HepG2 (cell line): ENCODE measurements around the gene SERPINA6. TPM values are rescaled to one million over a fixed set of nuclear protein-coding genes. Genes with fewer than 3 reads are reported as not detected.

Experiments used
- ARNT ChIP-seq: fragments of 450-650 bp; IDR thresholded peaks from 2 replicates; pipeline ENCODE4 v1.6.1; 2017
- NONO ChIP-seq, 2 experiments: fragments of 450-650 bp in 1 of 2; sonication (generic) in 1 of 2; formaldehyde crosslinking in 1 of 2; IDR thresholded peaks in 1 of 2; conservative IDR thresholded peaks in 1 of 2; 2 replicates each; pipeline versions ENCODE4 v1.6.1 to v1.8.0; 2017 to 2022; ENCODE audit warnings: mild to moderate bottlenecking in 1 of 2, missing genetic modification reagents in 1 of 2, moderate library complexity in 1 of 2
- RARA ChIP-seq: IDR thresholded peaks from 2 replicates; pipeline ENCODE4 v1.6.1; 2016; ENCODE audit warnings: missing genetic modification reagents, missing compliant biosample characterization
- RFX3 ChIP-seq: IDR thresholded peaks from 2 replicates; pipeline ENCODE4 v1.6.1; 2016; ENCODE audit warnings: missing biosample characterization, missing genetic modification reagents
- SRSF1 ChIP-seq: fragments of 200-400 bp; formaldehyde crosslinking; optimal IDR thresholded peaks from 2 replicates; pipeline ENCODE3; 2017; ENCODE audit warnings: mild to moderate bottlenecking, low read depth, low read length, moderate library complexity
- ZNF180 ChIP-seq: sonication (generic); formaldehyde crosslinking; IDR thresholded peaks from 2 replicates; pipeline ENCODE4 v1.4.0; 2020; ENCODE audit warnings: low read depth, missing genetic modification reagents, borderline replicate concordance
- ZNF235 ChIP-seq: sonication (generic); formaldehyde crosslinking; IDR thresholded peaks from 2 replicates; pipeline ENCODE4 v1.8.1; 2023; ENCODE audit warnings: mild to moderate bottlenecking, missing genetic modification reagents, borderline replicate concordance
- ZNF296 ChIP-seq: sonication (generic); formaldehyde crosslinking; conservative IDR thresholded peaks from 2 replicates; pipeline ENCODE4 v1.5.0; 2020; ENCODE audit warnings: mild to moderate bottlenecking, missing genetic modification reagents
- ZNF556 ChIP-seq: sonication (generic); formaldehyde crosslinking; IDR thresholded peaks from 2 replicates; pipeline ENCODE4 v1.4.0; 2020; ENCODE audit warnings: mild to moderate bottlenecking, missing genetic modification reagents, borderline replicate concordance
- ZNF652 ChIP-seq: IDR thresholded peaks from 2 replicates; pipeline ENCODE4 v1.6.1; 2016; ENCODE audit warnings: low read depth, borderline replicate concordance
- ZNF776 ChIP-seq: sonication (generic); formaldehyde crosslinking; IDR thresholded peaks from 2 replicates; pipeline ENCODE4 v1.4.0; 2020; ENCODE audit warnings: mild to moderate bottlenecking, missing genetic modification reagents
- polyA plus RNA-seq, 8 experiments: library from polyadenylated mRNA; depleted of rRNA in 3 of 8; stranded (reverse) in 7 of 8; unstranded in 1 of 8; fragments of >200 nt; fragmentation: Illumina TruSeq in 4 of 8; extraction: Trizol in 4 of 8; gene quantifications; 2 replicates each; pipeline versions ENCODE4 v1.2.1 to v1.2.3, GENCODE V29; 2011 to 2016; ENCODE audit warnings: low read depth in 4 of 8, missing spikeins in 1 of 8, mixed read lengths in 1 of 8; ENCODE audit not compliant: insufficient read depth in 1 of 8
- total RNA-seq, 5 experiments: library from RNA; depleted of rRNA; stranded (reverse); fragments of >200 nt; fragmentation: Illumina TruSeq; extraction: Trizol; gene quantifications; 2 replicates each; pipeline ENCODE4 v1.2.3, GENCODE V29; 2016; ENCODE audit warnings: low read depth in 1 of 5
- TF ChIP-seq, protein P1 (sequence below): sonication (generic); formaldehyde crosslinking; IDR thresholded peaks from 2 replicates; pipeline ENCODE4 v1.4.0; 2020; ENCODE audit warnings: missing genetic modification reagents, borderline replicate concordance

Gene SERPINA6
- total and polyA plus RNA-seq, 2 of the 13 experiments (the other 11 are each of a cell fraction or from before 2014, with no cell fraction given) = 260 to 333 TPM

DNA sequence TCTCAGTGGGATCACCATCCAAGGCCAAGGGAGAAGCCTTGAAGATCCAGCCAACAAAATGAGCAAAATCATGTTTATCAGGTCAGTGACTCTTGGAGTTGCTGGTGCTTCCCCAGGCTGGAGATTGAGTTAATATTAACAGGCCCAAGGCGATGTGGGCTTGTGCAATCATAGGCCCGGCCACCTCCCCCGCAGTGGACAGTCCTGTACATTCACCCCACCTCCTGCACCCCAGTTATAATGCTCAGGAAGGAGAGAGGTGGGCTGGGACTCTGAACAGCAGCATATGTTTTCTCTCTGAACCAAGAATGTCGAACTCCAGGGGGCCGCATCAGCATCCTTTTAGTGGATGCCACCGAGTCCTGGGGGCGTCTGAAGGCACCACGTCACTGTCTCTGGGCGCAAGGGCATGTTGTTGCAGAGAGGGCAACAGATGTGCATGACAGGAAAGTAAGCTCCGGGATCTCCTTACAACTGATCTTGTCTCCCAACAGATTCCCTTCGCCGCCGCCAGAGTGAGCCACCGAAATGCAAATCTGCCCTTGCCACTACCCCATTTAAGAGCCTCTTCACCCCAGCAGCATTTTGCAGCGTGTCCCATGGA, 32.2 kb upstream of the SERPINA6 start (continued):
- TF ChIP-seq NONO (IDR thresholded peaks at IDR 0.05) = no peak
- TF ChIP-seq NONO (CRISPR knock-in tag; conservative IDR thresholded peaks at IDR 0.05) = peak; percentile 77
- TF ChIP-seq ARNT = no peak
- TF ChIP-seq, protein P1, sequence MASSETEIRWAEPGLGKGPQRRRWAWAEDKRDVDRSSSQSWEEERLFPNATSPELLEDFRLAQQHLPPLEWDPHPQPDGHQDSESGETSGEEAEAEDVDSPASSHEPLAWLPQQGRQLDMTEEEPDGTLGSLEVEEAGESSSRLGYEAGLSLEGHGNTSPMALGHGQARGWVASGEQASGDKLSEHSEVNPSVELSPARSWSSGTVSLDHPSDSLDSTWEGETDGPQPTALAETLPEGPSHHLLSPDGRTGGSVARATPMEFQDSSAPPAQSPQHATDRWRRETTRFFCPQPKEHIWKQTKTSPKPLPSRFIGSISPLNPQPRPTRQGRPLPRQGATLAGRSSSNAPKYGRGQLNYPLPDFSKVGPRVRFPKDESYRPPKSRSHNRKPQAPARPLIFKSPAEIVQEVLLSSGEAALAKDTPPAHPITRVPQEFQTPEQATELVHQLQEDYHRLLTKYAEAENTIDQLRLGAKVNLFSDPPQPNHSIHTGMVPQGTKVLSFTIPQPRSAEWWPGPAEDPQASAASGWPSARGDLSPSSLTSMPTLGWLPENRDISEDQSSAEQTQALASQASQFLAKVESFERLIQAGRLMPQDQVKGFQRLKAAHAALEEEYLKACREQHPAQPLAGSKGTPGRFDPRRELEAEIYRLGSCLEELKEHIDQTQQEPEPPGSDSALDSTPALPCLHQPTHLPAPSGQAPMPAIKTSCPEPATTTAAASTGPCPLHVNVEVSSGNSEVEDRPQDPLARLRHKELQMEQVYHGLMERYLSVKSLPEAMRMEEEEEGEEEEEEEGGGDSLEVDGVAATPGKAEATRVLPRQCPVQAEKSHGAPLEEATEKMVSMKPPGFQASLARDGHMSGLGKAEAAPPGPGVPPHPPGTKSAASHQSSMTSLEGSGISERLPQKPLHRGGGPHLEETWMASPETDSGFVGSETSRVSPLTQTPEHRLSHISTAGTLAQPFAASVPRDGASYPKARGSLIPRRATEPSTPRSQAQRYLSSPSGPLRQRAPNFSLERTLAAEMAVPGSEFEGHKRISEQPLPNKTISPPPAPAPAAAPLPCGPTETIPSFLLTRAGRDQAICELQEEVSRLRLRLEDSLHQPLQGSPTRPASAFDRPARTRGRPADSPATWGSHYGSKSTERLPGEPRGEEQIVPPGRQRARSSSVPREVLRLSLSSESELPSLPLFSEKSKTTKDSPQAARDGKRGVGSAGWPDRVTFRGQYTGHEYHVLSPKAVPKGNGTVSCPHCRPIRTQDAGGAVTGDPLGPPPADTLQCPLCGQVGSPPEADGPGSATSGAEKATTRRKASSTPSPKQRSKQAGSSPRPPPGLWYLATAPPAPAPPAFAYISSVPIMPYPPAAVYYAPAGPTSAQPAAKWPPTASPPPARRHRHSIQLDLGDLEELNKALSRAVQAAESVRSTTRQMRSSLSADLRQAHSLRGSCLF (CRISPR knock-in tag) = no peak
- no peak for TF ChIP-seq ZNF776
- TF ChIP-seq ZNF180 (CRISPR knock-in tag) = no peak
- TF ChIP-seq ZNF556 (CRISPR knock-in tag) = no peak
- TF ChIP-seq ZNF296 (CRISPR knock-in tag) = peak; percentile 94; the same call in 1 of the 2 replicates
- no peak for TF ChIP-seq ZNF235 (CRISPR knock-in tag)
- peak; percentile 68 for TF ChIP-seq RARA (CRISPR knock-in tag)
- TF ChIP-seq ZNF652 (CRISPR knock-in tag) = no peak
- TF ChIP-seq SRSF1 = no peak
- TF ChIP-seq RFX3 (CRISPR knock-in tag) = no peak
